Measurements from ENCODE around the gene RAB41. TPM values are rescaled to one million over a fixed set of nuclear protein-coding genes. Genes with fewer than 3 reads are reported as not detected.

The RAB41 gene
- total RNA-seq, 2 donors from 2014 or later = not detected

- TF ChIP-seq, protein P1, sequence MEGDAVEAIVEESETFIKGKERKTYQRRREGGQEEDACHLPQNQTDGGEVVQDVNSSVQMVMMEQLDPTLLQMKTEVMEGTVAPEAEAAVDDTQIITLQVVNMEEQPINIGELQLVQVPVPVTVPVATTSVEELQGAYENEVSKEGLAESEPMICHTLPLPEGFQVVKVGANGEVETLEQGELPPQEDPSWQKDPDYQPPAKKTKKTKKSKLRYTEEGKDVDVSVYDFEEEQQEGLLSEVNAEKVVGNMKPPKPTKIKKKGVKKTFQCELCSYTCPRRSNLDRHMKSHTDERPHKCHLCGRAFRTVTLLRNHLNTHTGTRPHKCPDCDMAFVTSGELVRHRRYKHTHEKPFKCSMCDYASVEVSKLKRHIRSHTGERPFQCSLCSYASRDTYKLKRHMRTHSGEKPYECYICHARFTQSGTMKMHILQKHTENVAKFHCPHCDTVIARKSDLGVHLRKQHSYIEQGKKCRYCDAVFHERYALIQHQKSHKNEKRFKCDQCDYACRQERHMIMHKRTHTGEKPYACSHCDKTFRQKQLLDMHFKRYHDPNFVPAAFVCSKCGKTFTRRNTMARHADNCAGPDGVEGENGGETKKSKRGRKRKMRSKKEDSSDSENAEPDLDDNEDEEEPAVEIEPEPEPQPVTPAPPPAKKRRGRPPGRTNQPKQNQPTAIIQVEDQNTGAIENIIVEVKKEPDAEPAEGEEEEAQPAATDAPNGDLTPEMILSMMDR (IDR thresholded peaks at IDR 0.05) = no peak
- H3K4me1 ChIP-seq = no peaks in the 10 kb centered on the region
- H3K36me3 ChIP-seq = no peaks in the 10 kb centered on the region
- no peak overlapping the region for H3K4me3 ChIP-seq
- H3K9me3 ChIP-seq = no peaks in the 10 kb centered on the region
- H3K27ac ChIP-seq = no peak overlapping the region
- H3K27me3 ChIP-seq = no peaks in the 10 kb centered on the region
- DNase-seq (ENCODE audit: low spot score) = no peak
These were observed 2.9 kb upstream of the RAB41 start for GRCh38 chrX:70279081-70279480.

DNA sequence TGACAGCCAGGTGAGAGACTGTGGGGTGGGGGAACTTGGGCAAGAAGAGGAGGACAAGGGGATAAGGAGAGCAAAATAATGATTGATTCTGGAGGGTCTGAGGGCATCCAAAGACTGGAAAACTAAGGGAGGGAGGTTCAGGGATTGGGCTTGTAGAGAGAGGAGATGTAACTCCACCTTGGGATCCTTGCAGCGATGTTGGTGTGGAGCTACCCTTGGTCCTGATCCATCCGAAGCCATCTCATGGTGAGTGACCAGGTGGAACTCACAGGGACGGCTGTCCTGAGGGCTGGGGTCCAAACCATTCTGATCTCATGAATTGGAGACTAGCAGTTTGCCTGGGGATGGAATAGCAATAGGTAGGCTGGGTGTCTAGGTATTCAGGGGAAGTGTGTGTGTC lies 1.4 kb upstream of the RAB41 start:
- DNase-seq (ENCODE audit: low spot score) = no peak

GRCh38 chrX:70289168-70289792 lies 7.3 kb downstream of the RAB41 start:
- no peaks in the 10 kb centered on the region for H3K27me3 ChIP-seq
- H3K36me3 ChIP-seq = peaks cover 5% of the 10 kb centered on the region
- no peak for DNase-seq (ENCODE audit: low spot score)
- TF ChIP-seq, protein P1 (IDR thresholded peaks at IDR 0.05) = no peak
- no peaks in the 10 kb centered on the region for H3K9me3 ChIP-seq
- peak overlapping the region; percentile 39 to 57 for H3K4me3 ChIP-seq
- H3K4me1 ChIP-seq = peaks cover 0 to 11% of the 10 kb centered on the region in 2 donors
- H3K27ac ChIP-seq = peak overlapping the region; percentile 51 to 65

More for the DNA sequence above, 1.4 kb upstream of the RAB41 start:
- no peaks in the 10 kb centered on the region for H3K27me3 ChIP-seq
- TF ChIP-seq, protein P1 (IDR thresholded peaks at IDR 0.05) = no peak
- H3K27ac ChIP-seq = no peak overlapping the region
- H3K4me3 ChIP-seq = no peak overlapping the region
- H3K36me3 ChIP-seq = no peaks in the 10 kb centered on the region
- H3K9me3 ChIP-seq = no peaks in the 10 kb centered on the region
- H3K4me1 ChIP-seq = no peaks in the 10 kb centered on the region

- H3K9me3 ChIP-seq = no peaks in the 10 kb centered on the region
- peaks cover 0 to 11% of the 10 kb centered on the region in 2 donors for H3K4me1 ChIP-seq
- TF ChIP-seq, protein P1 (IDR thresholded peaks at IDR 0.05) = no peak
- H3K4me3 ChIP-seq = peak within 1 kb of the TSS; percentile 39 to 57
- H3K27ac ChIP-seq = peak within 1 kb of the TSS; percentile 51 to 65
- DNase-seq (ENCODE audit: low spot score) = peak; percentile 72
- H3K36me3 ChIP-seq = peaks cover 5% of the 10 kb centered on the region
- H3K27me3 ChIP-seq = no peaks in the 10 kb centered on the region
These were observed 8.1 kb downstream of the RAB41 start, which contains the start of the genes KIF4A and PDZD11 for GRCh38 chrX:70289793-70290770. Gene KIF4A, plus strand, starts transcription at chrX:70290104. Its CDS starts 355 bp downstream, at chrX:70290459. Gene PDZD11, minus strand, starts transcription at chrX:70289927. Its CDS starts 586 bp downstream, at chrX:70289341.

DNA sequence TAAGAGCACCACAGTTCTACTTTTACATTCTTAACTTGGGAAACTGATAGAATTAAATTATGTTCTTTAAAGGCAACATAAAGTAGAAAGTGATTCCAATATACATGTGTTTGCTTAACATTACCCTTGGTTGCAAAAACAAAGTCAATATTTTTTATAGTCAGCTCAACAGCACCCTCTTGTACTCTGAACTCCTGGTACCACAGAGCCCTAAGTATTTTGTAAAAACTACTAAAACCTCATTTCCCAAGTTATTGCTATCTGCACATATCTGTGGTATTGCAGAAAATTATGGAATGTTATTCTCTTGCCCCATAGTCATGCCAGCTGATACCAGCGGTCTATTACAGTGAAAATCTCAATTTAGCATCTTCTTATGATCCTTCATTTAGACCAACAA lies 10.8 kb downstream of the RAB41 start:
- Histone ChIP-seq H3K4me1 (peaks cover 0 to 11% of the 10 kb centered on the region in 2 donors), H3K36me3 (no peaks in the 10 kb centered on the region), H3K27ac (no peak overlapping the region), H3K9me3 (no peaks in the 10 kb centered on the region), H3K4me3 (no peak overlapping the region), H3K27me3 (no peaks in the 10 kb centered on the region)
- DNase-seq (ENCODE audit: low spot score) = no peak
- TF ChIP-seq, protein P1 (IDR thresholded peaks at IDR 0.05) = no peak

Measured in right atrium auricular region (tissue), 2 donors.